Hematopoietic multipotent progenitor cell treated with erythropoietin and hydrocortisone succinate and interleukin-3 and kit ligand, for 8 days (in vitro differentiated cells): Measurements from ENCODE around the gene CPM.

ENCODE experiments used
- DNase-seq: peaks from one replicate; pipeline ENCODE4 v3.0.0-alpha.2; 2015

Gene CPM

GRCh38 chr12:68954811-68955210 lies 21.8 kb upstream of the CPM start:
- DNase-seq, result no peak

GRCh38 chr12:68953536-68953935 lies 20.6 kb upstream of the CPM start:
- DNase-seq, result no peak

GRCh38 chr12:68951652-68952051 lies 18.7 kb upstream of the CPM start:
- DNase-seq, result no peak

GRCh38 chr12:68950511-68950910 lies 17.5 kb upstream of the CPM start:
- no peak for DNase-seq

GRCh38 chr12:68945255-68945654 lies 12.3 kb upstream of the CPM start:
- DNase-seq, result no peak

- no peak for DNase-seq
Measured at GRCh38 chr12:68944296-68945076, 11.5 kb upstream of the CPM start.

- no peak for DNase-seq
Measured at GRCh38 chr12:68943848-68944247, 10.9 kb upstream of the CPM start.

GRCh38 chr12:68940731-68941130 lies 7.8 kb upstream of the CPM start:
- no peak for DNase-seq

GRCh38 chr12:68939505-68939904 lies 6.5 kb upstream of the CPM start:
- no peak for DNase-seq

- DNase-seq, result no peak
Measured at GRCh38 chr12:68934392-68934791, 1.4 kb upstream of the CPM start.

- no peak for DNase-seq
Measured at GRCh38 chr12:68932128-68932960, 627 bp downstream of the CPM start.

GRCh38 chr12:68930178-68930577 lies 2.8 kb downstream of the CPM start:
- no peak for DNase-seq

- DNase-seq, result no peak
Measured at GRCh38 chr12:68924546-68924945, 8.4 kb downstream of the CPM start.

- peak; percentile 24 for DNase-seq
Measured at GRCh38 chr12:68919581-68920239, 13.3 kb downstream of the CPM start.

- no peak for DNase-seq
Measured at GRCh38 chr12:68918960-68919359, 14.0 kb downstream of the CPM start.

- DNase-seq, result no peak
Measured at GRCh38 chr12:68915055-68915454, 17.9 kb downstream of the CPM start.

- DNase-seq, result no peak
Measured at GRCh38 chr12:68913682-68914081, 19.3 kb downstream of the CPM start.

GRCh38 chr12:68912916-68913315 lies 20.1 kb downstream of the CPM start:
- DNase-seq, result no peak

GRCh38 chr12:68911197-68911718 lies 21.7 kb downstream of the CPM start:
- DNase-seq, result no peak

GRCh38 chr12:68910128-68910527 lies 22.8 kb downstream of the CPM start:
- no peak for DNase-seq

- DNase-seq, result no peak
Measured at GRCh38 chr12:68908076-68908475, 24.9 kb downstream of the CPM start.

GRCh38 chr12:68905733-68906132 lies 27.2 kb downstream of the CPM start:
- DNase-seq, result peak; percentile 56

GRCh38 chr12:68904351-68904962 lies 28.5 kb downstream of the CPM start:
- DNase-seq, result no peak
